Activated CD8-positive, alpha-beta memory T cell treated with anti-CD3 and anti-CD28 coated beads for 4 hours (primary cell): ENCODE data around the gene OR6C6.
"Not testable (repeated sequence)": the region's sequence is repeated elsewhere in the genome, so short reads cannot be mapped to it uniquely, and the experiment has no call there.

Source experiments
- DNase-seq, 2 donors: peaks; one replicate each; pipeline ENCODE4 v3.0.0-alpha.2; 2020; ENCODE audit warnings: low read depth in 2 of 2

The OR6C6 gene

GRCh38 chr12:55296469-55296868 is at the start of gene OR6C6:
OR6C6 (minus strand) TSS chr12:55296569; CDS start chr12:55295232, 1,337 bp downstream.
- DNase-seq: no peak

- DNase-seq: no peak
These were observed 39.6 kb upstream of the OR6C6 start for GRCh38 chr12:55336002-55336401.

- no peak for DNase-seq
These were observed 34.1 kb upstream of the OR6C6 start, which contains the start of gene OR6C3 for GRCh38 chr12:55330446-55330845. OR6C3 (plus strand) TSS chr12:55330746; CDS start chr12:55331701, 955 bp downstream.

GRCh38 chr12:55325801-55326200 is 29.4 kb upstream of the OR6C6 start:
- DNase-seq: not testable (repeated sequence)

GRCh38 chr12:55320201-55320600 is 23.8 kb upstream of the OR6C6 start:
- DNase-seq: no peak

GRCh38 chr12:55314043-55314442 is 17.7 kb upstream of the OR6C6 start, which contains the start of gene OR6C1:
OR6C1 (plus strand) TSS chr12:55314343; CDS start chr12:55320600, 6,257 bp downstream.
- no peak for DNase-seq

- DNase-seq: no peak
These were observed 6.4 kb downstream of the OR6C6 start for GRCh38 chr12:55289999-55290398.

GRCh38 chr12:55280991-55281390 is 15.4 kb downstream of the OR6C6 start:
- no peak for DNase-seq

- no peak for DNase-seq
These were observed 38.1 kb downstream of the OR6C6 start for GRCh38 chr12:55258303-55258702.

- no peak for DNase-seq
These were observed 39.5 kb downstream of the OR6C6 start for GRCh38 chr12:55256831-55257230.

- no peak for DNase-seq
These were observed 43.1 kb downstream of the OR6C6 start for GRCh38 chr12:55253281-55253680.

GRCh38 chr12:55250944-55251343 is 45.4 kb downstream of the OR6C6 start:
- DNase-seq: no peak

GRCh38 chr12:55246159-55246558 is 50.2 kb downstream of the OR6C6 start:
- no peak for DNase-seq

- no peak for DNase-seq
These were observed 52.1 kb downstream of the OR6C6 start, which contains the start of gene OR6C74 for GRCh38 chr12:55244309-55244708. OR6C74 (plus strand) TSS chr12:55244609; CDS start chr12:55247288, 2,679 bp downstream.
